Adrenal gland (tissue), 12 donors: Measurements from ENCODE around the gene ZNF862. TPM values are rescaled to one million over a fixed set of nuclear protein-coding genes. Genes with fewer than 3 reads are reported as not detected.

ENCODE experiments used
- DNase-seq, 7 donors: peaks; one replicate each; pipeline ENCODE4 v3.0.0-alpha.2; 2019 to 2020
- H3K27ac ChIP-seq, 5 donors: fragments of 200-600 bp; sonication (generic) in 4 of 5; 1 replicate in 3 of 5; 2 replicates in 2 of 5; pipeline versions ENCODE4 v1.5.1 to v1.8.0; 2016 to 2020; ENCODE audit warnings: mild to moderate bottlenecking in 1 of 5
- H3K27me3 ChIP-seq: fragments of 200-600 bp; 2 replicates; pipeline ENCODE4 v1.8.0; 2021
- H3K36me3 ChIP-seq, 2 donors: fragments of 200-600 bp; replicated peaks in 1 of 2; 1 replicate in 1 of 2; 2 replicates in 1 of 2; pipeline versions ENCODE4 v1.5.1 to v1.8.0; 2018 to 2022
- H3K4me1 ChIP-seq, 2 donors: fragments of 200-600 bp; replicated peaks in 1 of 2; 1 replicate in 1 of 2; 2 replicates in 1 of 2; pipeline versions ENCODE4 v1.5.1 to v1.8.0; 2018 to 2021
- H3K4me3 ChIP-seq, 4 donors: fragments of 200-600 bp; sonication (generic) in 3 of 4; one replicate each; pipeline ENCODE4 v1.5.1; 2016 to 2018
- H3K9me3 ChIP-seq, 3 donors: fragments of 200-600 bp; sonication (generic) in 1 of 3; replicated peaks in 1 of 3; 1 replicate in 2 of 3; 2 replicates in 1 of 3; pipeline versions ENCODE4 v1.5.1 to v1.8.0; 2016 to 2021
- POLR2A ChIP-seq, 2 donors: fragments of 450-650 bp; IDR thresholded peaks; one replicate each; pipeline ENCODE4 v1.6.1; 2017; ENCODE audit warnings: antibody characterized with exemption in 2 of 2, mild to moderate bottlenecking in 2 of 2, moderate library complexity in 1 of 2
- WGBS, 4 donors: extraction: QIAGEN DNeasy Blood & Tissue Kit in 2 of 4; methylation state at CpG; one replicate each; pipeline versions ENCODE4 v1.1.5 to v1.1.7; 2013 to 2017; 5-methylcytosine and 5-hydroxymethylcytosine counted together
- intact Hi-C, 2 donors: fragments of 100-400 bp; cut with DNase I; formaldehyde crosslinking; loops; one replicate each; pipeline versions ENCODE4 v1.14.1 to v1.15.0; 2022 to 2023
- polyA plus RNA-seq, 3 donors: library from polyadenylated mRNA; stranded (reverse); fragments of 200-250 nt in 2 of 3; fragments of 350-450 nt in 1 of 3; fragmentation: Illumina TruSeq in 1 of 3; extraction: RNeasy Lipid Tissue Mini Kit (QIAGEN cat#74804) in 1 of 3; gene quantifications; one replicate each; pipeline ENCODE4 v1.2.3, GENCODE V29; 2013 to 2014
- total RNA-seq, 9 donors: library from RNA; depleted of rRNA in 4 of 9; stranded (reverse); fragments of >200 nt in 4 of 9; fragments of 120-200 nt in 1 of 9; fragmentation: NEBNext Ultra II Directional in 1 of 9; extraction: Animal tissue kit (Norgen Biotek cat#: 25700) in 1 of 9; gene quantifications; one replicate each; pipeline versions ENCODE4 v1.1.0 to v1.2.4, GENCODE V29; 2013 to 2023
- TF ChIP-seq, protein P1 (sequence below), 6 experiments: fragments of 450-650 bp in 4 of 6; fragments of 200-600 bp in 2 of 6; sonication (generic) in 1 of 6; IDR thresholded peaks; 1 replicate in 5 of 6; 2 replicates in 1 of 6; pipeline versions ENCODE4 v1.5.1 to v1.8.0; 2016 to 2021; ENCODE audit warnings: antibody characterized with exemption in 6 of 6, mild to moderate bottlenecking in 2 of 6, moderate library complexity in 1 of 6
- donor health status: healthy with polysubstance abuse.
- donor health status: Bipolar disorder and iron deficiency.
- donor health status: DM: yes; HTN: yes; CAD: no.
- donor health status: DM: no; HTN: no; CAD: no.
- donor health status: DM: no; HTN: no; CAD: no.
- donor health status: DM: yes; HTN: yes; CAD: no.

ZNF862 gene
- total and polyA plus RNA-seq, 12 donors = 7.3 to 32.9 (median 13.9) TPM

DNA sequence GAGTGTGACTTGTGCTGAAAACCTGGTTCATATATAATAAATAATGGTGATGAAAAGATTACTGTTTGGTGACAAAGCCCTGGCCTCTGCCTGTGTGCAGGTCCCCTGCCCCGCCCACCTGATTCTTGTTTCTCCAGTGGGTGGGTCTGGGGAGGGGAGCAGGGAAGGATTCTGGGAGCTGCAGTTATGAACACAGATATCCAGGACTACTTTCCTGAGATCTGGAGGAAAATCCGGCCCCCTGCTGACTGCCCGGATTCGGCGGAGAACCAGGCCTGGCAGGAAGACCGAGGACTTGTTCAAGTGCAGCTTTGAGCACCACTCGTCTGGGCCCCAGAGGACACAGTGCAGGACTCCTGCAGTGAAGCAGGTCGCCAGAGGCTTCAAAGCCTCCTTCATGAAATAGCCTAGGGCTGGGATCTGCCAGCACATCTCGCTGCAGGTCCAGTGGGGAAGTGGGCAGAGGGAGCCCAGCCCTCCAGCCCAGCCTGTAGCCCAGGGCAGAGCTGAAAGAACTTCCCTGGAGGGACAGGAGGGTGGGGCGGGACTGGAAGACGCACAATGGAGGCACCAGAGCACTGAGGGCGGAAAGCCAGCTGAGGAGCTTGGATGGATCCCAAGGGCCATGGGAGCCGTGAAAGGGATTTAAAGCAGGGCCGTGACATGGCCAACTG lies 42.6 kb downstream of the ZNF862 start:
- Histone ChIP-seq H3K4me3 (no peak overlapping the region), H3K27ac (no peak overlapping the region), H3K4me1 (peaks cover 0 to 23% of the 10 kb centered on the region in 2 donors), H3K9me3 (no peaks in the 10 kb centered on the region), H3K36me3 (no peaks in the 10 kb centered on the region), H3K27me3 (no peaks in the 10 kb centered on the region)
- no peak for TF ChIP-seq POLR2A (IDR thresholded peaks at IDR 0.05)
- TF ChIP-seq, protein P1, sequence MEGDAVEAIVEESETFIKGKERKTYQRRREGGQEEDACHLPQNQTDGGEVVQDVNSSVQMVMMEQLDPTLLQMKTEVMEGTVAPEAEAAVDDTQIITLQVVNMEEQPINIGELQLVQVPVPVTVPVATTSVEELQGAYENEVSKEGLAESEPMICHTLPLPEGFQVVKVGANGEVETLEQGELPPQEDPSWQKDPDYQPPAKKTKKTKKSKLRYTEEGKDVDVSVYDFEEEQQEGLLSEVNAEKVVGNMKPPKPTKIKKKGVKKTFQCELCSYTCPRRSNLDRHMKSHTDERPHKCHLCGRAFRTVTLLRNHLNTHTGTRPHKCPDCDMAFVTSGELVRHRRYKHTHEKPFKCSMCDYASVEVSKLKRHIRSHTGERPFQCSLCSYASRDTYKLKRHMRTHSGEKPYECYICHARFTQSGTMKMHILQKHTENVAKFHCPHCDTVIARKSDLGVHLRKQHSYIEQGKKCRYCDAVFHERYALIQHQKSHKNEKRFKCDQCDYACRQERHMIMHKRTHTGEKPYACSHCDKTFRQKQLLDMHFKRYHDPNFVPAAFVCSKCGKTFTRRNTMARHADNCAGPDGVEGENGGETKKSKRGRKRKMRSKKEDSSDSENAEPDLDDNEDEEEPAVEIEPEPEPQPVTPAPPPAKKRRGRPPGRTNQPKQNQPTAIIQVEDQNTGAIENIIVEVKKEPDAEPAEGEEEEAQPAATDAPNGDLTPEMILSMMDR (IDR thresholded peaks at IDR 0.05) = no peak
- peak in 2 of 7 donors; percentile 21 to 61 for DNase-seq
- intact Hi-C loops = no loop called here
- WGBS, 4 donors = 70 to 84% (median 78%) methylated on average over 7 to 14 of the region's 14 CpGs

DNA sequence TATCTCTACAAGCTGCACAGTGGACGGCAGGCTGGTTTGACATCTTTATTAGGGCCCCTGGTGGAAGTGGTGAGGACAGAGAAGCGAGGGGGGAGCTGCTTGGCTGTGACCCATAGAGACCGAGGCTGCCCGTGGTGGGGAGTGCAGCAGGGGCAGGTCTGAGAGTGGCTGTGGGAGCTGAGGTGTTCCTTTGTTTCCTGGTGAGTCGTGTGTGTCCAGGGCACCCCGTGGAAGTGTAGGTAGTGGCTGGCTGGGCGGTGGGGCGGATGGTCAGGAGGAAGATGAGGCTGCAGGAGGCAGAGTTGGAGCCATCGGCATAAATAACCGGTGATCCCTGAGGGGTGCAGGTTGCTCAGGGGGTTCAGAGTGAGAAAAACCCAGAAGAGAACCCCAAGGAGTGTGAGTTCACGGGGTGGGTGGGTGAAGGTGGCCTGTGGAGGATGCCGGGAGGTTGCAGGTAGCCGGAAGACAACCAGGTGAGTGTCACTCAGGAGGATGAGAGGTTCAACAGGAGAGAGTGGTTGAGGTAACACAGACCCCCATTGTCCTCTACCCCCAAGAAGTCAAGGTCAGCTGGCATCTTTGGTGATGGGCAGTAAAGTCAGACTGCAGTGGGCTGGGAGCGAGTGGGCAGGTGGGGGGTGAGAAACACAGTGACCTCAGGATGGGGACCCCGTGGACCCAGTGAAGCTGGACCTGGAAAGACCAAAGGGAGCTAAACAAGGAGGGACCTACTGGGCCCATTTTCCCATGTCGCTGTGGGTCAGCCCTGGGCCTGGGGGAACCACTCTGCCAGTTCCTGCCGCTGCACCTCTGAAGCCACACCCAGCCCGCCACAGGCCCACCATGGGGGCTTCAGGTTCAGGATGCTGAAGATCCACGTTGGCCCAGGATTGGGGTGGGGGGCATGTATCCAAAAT lies 43.4 kb downstream of the ZNF862 start:
- Histone ChIP-seq H3K4me3 (no peak overlapping the region), H3K4me1 (peaks cover 0 to 27% of the 10 kb centered on the region in 2 donors), H3K27me3 (no peaks in the 10 kb centered on the region), H3K36me3 (no peaks in the 10 kb centered on the region), H3K9me3 (no peaks in the 10 kb centered on the region), H3K27ac (no peak overlapping the region)
- peak in 2 of 7 donors; percentile 10 to 51 for DNase-seq
- whole genome bisulfite sequencing, 4 donors = 79 to 88% (median 83%) methylated on average over 15 to 19 of the region's 19 CpGs
- intact Hi-C loops = no loop called here
- TF ChIP-seq POLR2A (IDR thresholded peaks at IDR 0.05) = no peak
- TF ChIP-seq, protein P1 (IDR thresholded peaks at IDR 0.05) = no peak

DNA sequence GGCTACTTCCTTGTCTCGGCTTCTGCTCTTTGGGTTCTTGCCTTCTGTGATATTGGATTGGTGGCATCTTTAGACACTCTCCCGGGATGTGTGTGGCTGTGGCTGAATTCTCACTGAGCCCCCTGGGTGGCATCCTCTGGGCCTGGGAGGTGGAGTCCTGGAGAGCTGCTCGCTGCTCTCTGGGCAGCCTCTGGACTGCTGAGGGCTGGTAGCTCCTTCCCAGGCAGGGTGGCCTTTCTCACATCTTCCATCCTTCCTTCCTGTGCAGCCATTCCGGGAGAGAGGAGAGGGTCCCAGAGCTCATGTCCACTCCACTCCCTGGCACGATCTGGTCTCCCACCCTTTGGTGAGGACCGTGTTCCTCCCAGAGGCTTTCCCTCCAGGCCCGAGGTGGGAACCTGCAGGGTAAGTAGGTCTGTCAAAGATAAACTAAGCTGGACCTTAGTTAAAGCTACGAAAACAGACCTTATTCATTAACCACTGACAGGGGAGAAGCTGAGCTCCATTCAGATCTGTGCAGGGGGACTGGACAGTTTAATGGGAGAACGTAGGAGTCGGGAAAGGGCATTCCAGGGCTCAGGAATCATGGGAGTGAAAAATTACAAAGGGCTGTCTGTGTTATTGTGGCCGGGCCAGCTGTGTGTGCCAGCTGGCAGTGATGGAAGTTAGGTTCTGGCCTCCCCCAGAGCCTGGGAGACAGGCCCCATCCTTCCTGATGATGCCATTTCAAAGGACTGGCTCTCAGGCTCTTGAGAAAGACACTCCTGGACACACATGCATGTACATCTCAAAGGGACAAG lies 44.3 kb downstream of the ZNF862 start:
- intact Hi-C loops = no loop called here
- peak in 1 of 7 donors; percentile 10 for DNase-seq
- no peak overlapping the region for H3K27ac ChIP-seq
- H3K27me3 ChIP-seq = no peaks in the 10 kb centered on the region
- no peaks in the 10 kb centered on the region for H3K36me3 ChIP-seq
- TF ChIP-seq, protein P1 (IDR thresholded peaks at IDR 0.05) = no peak
- no peak for TF ChIP-seq POLR2A (IDR thresholded peaks at IDR 0.05)
- WGBS, 4 donors = 79 to 83% (median 80%) methylated on average over 10 to 11 of the region's 11 CpGs
- H3K4me3 ChIP-seq = no peak overlapping the region
- peaks cover 0 to 27% of the 10 kb centered on the region in 2 donors for H3K4me1 ChIP-seq
- no peaks in the 10 kb centered on the region for H3K9me3 ChIP-seq

DNA sequence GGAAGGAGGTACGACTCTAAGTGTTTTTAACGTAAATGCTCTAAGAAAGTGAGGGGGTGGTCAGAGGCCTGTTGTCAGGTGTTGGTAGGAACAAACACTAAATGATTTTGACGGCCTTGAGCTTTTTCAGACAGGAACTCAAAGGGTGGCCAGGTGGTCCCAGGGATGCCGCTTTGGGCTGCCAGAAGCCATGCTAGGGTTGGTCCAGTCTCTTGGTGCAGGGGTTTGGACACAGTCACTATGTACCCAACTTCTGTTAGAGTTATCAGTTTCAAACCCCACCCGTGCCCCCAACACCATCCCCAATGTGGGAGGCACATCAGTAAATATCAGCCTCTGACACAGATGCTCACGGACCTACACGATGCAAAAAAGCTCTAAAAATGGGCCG lies 44.9 kb downstream of the ZNF862 start:
- Histone ChIP-seq H3K36me3 (no peaks in the 10 kb centered on the region), H3K4me1 (peaks cover 0 to 27% of the 10 kb centered on the region in 2 donors), H3K27ac (peak overlapping the region in 1 of 5 donors; percentile 7), H3K9me3 (no peaks in the 10 kb centered on the region), H3K27me3 (no peaks in the 10 kb centered on the region), H3K4me3 (no peak overlapping the region)
- intact Hi-C loops = no loop called here
- TF ChIP-seq, protein P1 (IDR thresholded peaks at IDR 0.05) = no peak
- TF ChIP-seq POLR2A (IDR thresholded peaks at IDR 0.05) = no peak
- 54 to 58% (median 56%) methylated on average over 8 of the region's 8 CpGs for WGBS, 4 donors
- DNase-seq = no peak
